H1 (cell line): Measurements from ENCODE around the gene MYCBPAP. TPM values are rescaled to one million over a fixed set of nuclear protein-coding genes. Genes with fewer than 3 reads are reported as not detected.

Experiments
- CTBP2 ChIP-seq: IDR thresholded peaks from 2 replicates; pipeline ENCODE4 v1.7.0; 2011; ENCODE audit warnings: borderline replicate concordance, mild to moderate bottlenecking, moderate library complexity, mixed read lengths, low read length; ENCODE audit not compliant: insufficient read depth, insufficient read length
- FOSL1 ChIP-seq: IDR thresholded peaks from 2 replicates; pipeline ENCODE4 v1.6.1; 2011; ENCODE audit warnings: mild to moderate bottlenecking, low read depth, low read length, moderate library complexity; ENCODE audit not compliant: insufficient read depth
- RXRA ChIP-seq: IDR thresholded peaks from 2 replicates; pipeline ENCODE4 v1.6.1; 2011; ENCODE audit warnings: low read depth, mild to moderate bottlenecking, low read length, moderate library complexity; ENCODE audit not compliant: insufficient read depth
- SIRT6 ChIP-seq: IDR thresholded peaks from one replicate; pipeline ENCODE4 v1.7.1; 2012; ENCODE audit warnings: low read length, inconsistent platforms
- TBP ChIP-seq: IDR thresholded peaks from 2 replicates; pipeline ENCODE4 v1.6.1; 2011; ENCODE audit warnings: low read depth, low read length, improper control_type of control experiment
- USF2 ChIP-seq: IDR thresholded peaks from 2 replicates; pipeline ENCODE4 v1.6.1; 2011; ENCODE audit warnings: low read length, improper control_type of control experiment
- polyA plus RNA-seq, 7 experiments: library from polyadenylated mRNA; depleted of rRNA in 3 of 7; stranded (reverse) in 5 of 7; unstranded in 2 of 7; fragments of >200 nt in 5 of 7; fragments of 200-250 nt in 2 of 7; gene quantifications; 1 replicate in 5 of 7; 2 replicates in 1 of 7; 4 replicates in 1 of 7; pipeline versions ENCODE4 v1.2.1 to v1.2.3, GENCODE V29; 2011 to 2013; ENCODE audit warnings: missing spikeins in 2 of 7, mixed read lengths in 2 of 7
- total RNA-seq: library from RNA; stranded (reverse); fragmentation: NEBNext Ultra II Directional; extraction: Animal tissue kit (Norgen Biotek cat#: 25700); gene quantifications from 2 replicates; pipeline ENCODE4 v1.2.1, GENCODE V29; 2021

The MYCBPAP gene
- total and polyA plus RNA-seq, 2 of the 8 experiments (the other 6 are each of a cell fraction or from before 2014, with no cell fraction given), result 0.89 to 3.3 TPM

- no peak for TF ChIP-seq TBP
- no peak for TF ChIP-seq USF2
- no peak for TF ChIP-seq RXRA
- TF ChIP-seq SIRT6, result no peak
- no peak for TF ChIP-seq CTBP2
- TF ChIP-seq FOSL1, result no peak
Measured at GRCh38 chr17:50573866-50574611, 65.8 kb downstream of the MYCBPAP start (continued).
